GM04504 (cell line): ENCODE results near the gene PPP1R16B.

Source experiments
- DNase-seq: peaks from one replicate; pipeline ENCODE4 v3.0.0-alpha.2; 2012; ENCODE audit warnings: low read depth

Gene PPP1R16B

GRCh38 chr20:38896009-38896594 is 90.6 kb downstream of the PPP1R16B start:
- no peak for DNase-seq

- no peak for DNase-seq
These were observed 91.8 kb downstream of the PPP1R16B start for GRCh38 chr20:38897267-38897666.

GRCh38 chr20:38900606-38901005 is 95.1 kb downstream of the PPP1R16B start:
- DNase-seq = no peak

GRCh38 chr20:38902601-38903000 is 97.1 kb downstream of the PPP1R16B start:
- no peak for DNase-seq

GRCh38 chr20:38903335-38903734 is 97.8 kb downstream of the PPP1R16B start:
- no peak for DNase-seq

GRCh38 chr20:38905375-38905774 is 99.9 kb downstream of the PPP1R16B start:
- no peak for DNase-seq

- no peak for DNase-seq
These were observed 102.6 kb downstream of the PPP1R16B start for GRCh38 chr20:38907918-38908677.

- DNase-seq = no peak
These were observed 109.9 kb downstream of the PPP1R16B start for GRCh38 chr20:38915355-38915754.

GRCh38 chr20:38917657-38918056 is 112.2 kb downstream of the PPP1R16B start:
- DNase-seq = no peak

- DNase-seq = no peak
These were observed 112.7 kb downstream of the PPP1R16B start for GRCh38 chr20:38918172-38918571.

- DNase-seq = no peak
These were observed 114.2 kb downstream of the PPP1R16B start for GRCh38 chr20:38919683-38920082.

- DNase-seq = no peak
These were observed 114.9 kb downstream of the PPP1R16B start for GRCh38 chr20:38920411-38920810.

- no peak for DNase-seq
These were observed 115.4 kb downstream of the PPP1R16B start for GRCh38 chr20:38920851-38921250.

GRCh38 chr20:38924718-38925117 is 119.2 kb downstream of the PPP1R16B start:
- no peak for DNase-seq

- peak; percentile 92 for DNase-seq
These were observed 120.8 kb downstream of the PPP1R16B start, which contains the start of gene FAM83D for GRCh38 chr20:38926142-38926933. FAM83D (plus strand) TSS chr20:38926417; CDS start chr20:38926443, 26 bp downstream.

GRCh38 chr20:38926934-38927616 is 121.6 kb downstream of the PPP1R16B start:
- no peak for DNase-seq

- no peak for DNase-seq
These were observed 122.5 kb downstream of the PPP1R16B start for GRCh38 chr20:38927902-38928578.

GRCh38 chr20:38930242-38930569 is 124.7 kb downstream of the PPP1R16B start:
- no peak for DNase-seq

GRCh38 chr20:38931984-38932383 is 126.5 kb downstream of the PPP1R16B start:
- no peak for DNase-seq

GRCh38 chr20:38932457-38933120 is 127.1 kb downstream of the PPP1R16B start:
- no peak for DNase-seq

- DNase-seq = no peak
These were observed 129.0 kb downstream of the PPP1R16B start for GRCh38 chr20:38934530-38934929.
